ENCODE measurements around the gene TMEM82.

TMEM82 gene

GRCh38 chr1:15757575-15758342 lies 15.5 kb downstream of the TMEM82 start:
- DNase-seq: no peak

GRCh38 chr1:15758343-15758931 lies 16.1 kb downstream of the TMEM82 start, which contains the start of gene FBLIM1:
TSS of gene FBLIM1 (plus strand) at chr1:15758795. CDS start at chr1:15764984, 6,189 bp downstream.
- no peak for DNase-seq

GRCh38 chr1:15758953-15759661 lies 16.8 kb downstream of the TMEM82 start:
- no peak for DNase-seq

GRCh38 chr1:15760520-15761211 lies 18.4 kb downstream of the TMEM82 start:
- no peak for DNase-seq

GRCh38 chr1:15761366-15762128 lies 19.2 kb downstream of the TMEM82 start:
- no peak for DNase-seq

- DNase-seq: no peak
Measured at GRCh38 chr1:15762546-15762945, 20.2 kb downstream of the TMEM82 start.

- no peak for DNase-seq
Measured at GRCh38 chr1:15764269-15764764, 22.0 kb downstream of the TMEM82 start.

- no peak for DNase-seq
Measured at GRCh38 chr1:15764890-15765289, 22.6 kb downstream of the TMEM82 start.

GRCh38 chr1:15765495-15766194 lies 23.3 kb downstream of the TMEM82 start:
- DNase-seq: no peak

GRCh38 chr1:15767941-15768340 lies 25.6 kb downstream of the TMEM82 start:
- no peak for DNase-seq

- DNase-seq: no peak
Measured at GRCh38 chr1:15768388-15768787, 26.1 kb downstream of the TMEM82 start.

GRCh38 chr1:15770313-15770962 lies 28.1 kb downstream of the TMEM82 start:
- DNase-seq: no peak

- DNase-seq: no peak
Measured at GRCh38 chr1:15771836-15772515, 29.7 kb downstream of the TMEM82 start.

GRCh38 chr1:15775706-15776105 lies 33.4 kb downstream of the TMEM82 start:
- no peak for DNase-seq

- no peak for DNase-seq
Measured at GRCh38 chr1:15777909-15778707, 35.8 kb downstream of the TMEM82 start.

GRCh38 chr1:15785683-15786082 lies 43.4 kb downstream of the TMEM82 start:
- no peak for DNase-seq

- no peak for DNase-seq
Measured at GRCh38 chr1:15786581-15786980, 44.3 kb downstream of the TMEM82 start.

- no peak for DNase-seq
Measured at GRCh38 chr1:15788624-15789301, 46.5 kb downstream of the TMEM82 start.

- no peak for DNase-seq
Measured at GRCh38 chr1:15796086-15796462, 53.8 kb downstream of the TMEM82 start.

Measured in CD4-positive, alpha-beta T cell treated with Interleukin-17A for 1 hour (primary cell).